ENCODE data around the gene BTBD3.

- TF ChIP-seq EZH2 (IDR thresholded peaks at IDR 0.05; ENCODE audit: borderline replicate concordance, insufficient read depth, low read depth, low read length, poor library complexity, severe bottlenecking) (no peak), CTCF (IDR thresholded peaks at IDR 0.05) (no peak)
Measured at GRCh38 chr20:11912013-11912658, 5.6 kb upstream of the BTBD3 start.
